ENCODE data around the gene GIPR.
"Not testable (repeated sequence)": the region's sequence is repeated elsewhere in the genome, so short reads cannot be mapped to it uniquely, and the experiment has no call there.

GIPR gene

GRCh38 chr19:45667620-45668341 is at the start of gene GIPR:
TSS of gene GIPR (plus strand) at chr19:45668221. CDS start at chr19:45669521, 1,300 bp downstream.
- no peak for FAIRE-seq

GRCh38 chr19:45621389-45621788 is 46.6 kb upstream of the GIPR start:
- no peak for FAIRE-seq

GRCh38 chr19:45621976-45622503 is 46.0 kb upstream of the GIPR start:
- FAIRE-seq, result no peak

- no peak for FAIRE-seq
These were observed 44.0 kb upstream of the GIPR start for GRCh38 chr19:45623984-45624383.

GRCh38 chr19:45628219-45628618 is 39.8 kb upstream of the GIPR start:
- FAIRE-seq, result not testable (repeated sequence)

- FAIRE-seq, result no peak
These were observed 38.3 kb upstream of the GIPR start for GRCh38 chr19:45629704-45630103.

GRCh38 chr19:45630463-45630862 is 37.6 kb upstream of the GIPR start:
- FAIRE-seq, result no peak

GRCh38 chr19:45632468-45633196 is 35.4 kb upstream of the GIPR start:
- no peak for FAIRE-seq

GRCh38 chr19:45636275-45636674 is 31.7 kb upstream of the GIPR start:
- no peak for FAIRE-seq

GRCh38 chr19:45636902-45637301 is 31.1 kb upstream of the GIPR start:
- FAIRE-seq, result no peak

GRCh38 chr19:45637890-45638667 is 29.9 kb upstream of the GIPR start:
- FAIRE-seq, result no peak

GRCh38 chr19:45638930-45639729 is 28.9 kb upstream of the GIPR start, which contains the start of gene EML2:
TSS of gene EML2 (minus strand) at chr19:45639397. CDS start at chr19:45639376, 21 bp downstream.
- FAIRE-seq, result no peak

- FAIRE-seq, result no peak
These were observed 27.2 kb upstream of the GIPR start for GRCh38 chr19:45640849-45641273.

- no peak for FAIRE-seq
These were observed 26.5 kb upstream of the GIPR start for GRCh38 chr19:45641274-45642105.

GRCh38 chr19:45643024-45643926 is 24.7 kb upstream of the GIPR start:
- FAIRE-seq, result no peak

- no peak for FAIRE-seq
These were observed 23.9 kb upstream of the GIPR start for GRCh38 chr19:45643927-45644771.

GRCh38 chr19:45645068-45645630 is 22.9 kb upstream of the GIPR start:
- FAIRE-seq, result no peak

- no peak for FAIRE-seq
These were observed 22.2 kb upstream of the GIPR start for GRCh38 chr19:45645631-45646344.

Data from colon (tissue), 2 donors.